GM19372 (cell line): Measurements from ENCODE around the gene CBR3.
"Not testable (repeated sequence)": the region's sequence is repeated elsewhere in the genome, so short reads cannot be mapped to it uniquely, and the experiment has no call there.

ENCODE experiments used
- ATAC-seq: cut with Tn5 transposase; IDR thresholded peaks from one replicate; pipeline ENCODE4 v1.9.1; 2021; ENCODE audit warnings: mild to moderate bottlenecking, low read depth, moderate library complexity; ENCODE audit not compliant: unreplicated experiment

CBR3 gene

GRCh38 chr21:36115138-36115730 lies 19.6 kb upstream of the CBR3 start:
- no peak for ATAC-seq

GRCh38 chr21:36117286-36117741 lies 17.6 kb upstream of the CBR3 start:
- no peak for ATAC-seq

- ATAC-seq = no peak
Measured at GRCh38 chr21:36120304-36120888, 14.5 kb upstream of the CBR3 start.

GRCh38 chr21:36122977-36123376 lies 11.9 kb upstream of the CBR3 start:
- ATAC-seq = no peak

GRCh38 chr21:36124395-36124794 lies 10.5 kb upstream of the CBR3 start:
- ATAC-seq = no peak

GRCh38 chr21:36125512-36126207 lies 9.2 kb upstream of the CBR3 start:
- no peak for ATAC-seq

- ATAC-seq = no peak
Measured at GRCh38 chr21:36126208-36126565, 8.7 kb upstream of the CBR3 start.

GRCh38 chr21:36126621-36127110 lies 8.2 kb upstream of the CBR3 start:
- no peak for ATAC-seq

- ATAC-seq = no peak
Measured at GRCh38 chr21:36127250-36127904, 7.5 kb upstream of the CBR3 start.

GRCh38 chr21:36127977-36128376 lies 6.9 kb upstream of the CBR3 start:
- ATAC-seq = no peak

GRCh38 chr21:36129219-36129618 lies 5.7 kb upstream of the CBR3 start:
- ATAC-seq = no peak

- ATAC-seq = not testable (repeated sequence)
Measured at GRCh38 chr21:36130414-36130762, 4.5 kb upstream of the CBR3 start.

GRCh38 chr21:36130839-36131238 lies 4.0 kb upstream of the CBR3 start:
- ATAC-seq = not testable (repeated sequence)

- no peak for ATAC-seq
Measured at GRCh38 chr21:36132696-36133095, 2.2 kb upstream of the CBR3 start.

GRCh38 chr21:36135391-36136102 lies 668 bp downstream of the CBR3 start:
- no peak for ATAC-seq

- ATAC-seq = not testable (repeated sequence)
Measured at GRCh38 chr21:36139791-36140190, 4.9 kb downstream of the CBR3 start.

GRCh38 chr21:36141513-36141925 lies 6.6 kb downstream of the CBR3 start:
- peak; percentile 79 for ATAC-seq

- not testable (repeated sequence) for ATAC-seq
Measured at GRCh38 chr21:36144233-36144632, 9.4 kb downstream of the CBR3 start.

GRCh38 chr21:36145259-36145658 lies 10.4 kb downstream of the CBR3 start:
- ATAC-seq = no peak

- ATAC-seq = no peak
Measured at GRCh38 chr21:36147911-36148310, 13.0 kb downstream of the CBR3 start.

GRCh38 chr21:36148886-36149285 lies 14.0 kb downstream of the CBR3 start:
- no peak for ATAC-seq
